GM18517 (cell line): ENCODE data around the gene ZBTB45.

ENCODE experiments used
- ATAC-seq: cut with Tn5 transposase; IDR thresholded peaks from one replicate; pipeline ENCODE4 v1.9.1; 2021; ENCODE audit warnings: mild to moderate bottlenecking, moderate library complexity; ENCODE audit not compliant: unreplicated experiment

The ZBTB45 gene

DNA sequence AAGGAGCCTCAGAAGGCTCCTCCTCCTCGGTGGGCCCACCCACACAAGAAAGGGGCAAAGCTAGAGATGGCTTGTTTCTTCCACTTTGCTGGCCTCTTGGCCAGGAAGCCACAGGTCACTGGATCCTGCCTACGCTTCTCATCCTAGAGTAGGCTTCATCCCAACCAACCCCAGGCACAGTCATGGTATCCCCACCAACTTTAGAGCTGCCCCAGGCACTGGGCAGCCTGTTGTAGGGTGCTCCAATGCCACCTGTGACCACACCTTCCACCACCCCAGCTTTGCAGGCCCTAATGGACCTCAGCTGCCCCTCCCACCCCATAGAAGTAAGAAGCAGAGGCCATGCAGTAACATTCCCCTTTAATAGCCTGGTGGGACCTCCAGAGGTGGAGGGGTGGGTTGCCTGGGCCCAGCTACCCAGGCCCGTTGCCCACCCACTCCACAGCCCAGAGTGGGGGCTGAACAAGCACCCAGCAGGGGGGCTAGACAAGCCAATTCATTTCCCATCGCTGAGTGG lies 35.8 kb upstream of the ZBTB45 start:
- no peak for ATAC-seq

DNA sequence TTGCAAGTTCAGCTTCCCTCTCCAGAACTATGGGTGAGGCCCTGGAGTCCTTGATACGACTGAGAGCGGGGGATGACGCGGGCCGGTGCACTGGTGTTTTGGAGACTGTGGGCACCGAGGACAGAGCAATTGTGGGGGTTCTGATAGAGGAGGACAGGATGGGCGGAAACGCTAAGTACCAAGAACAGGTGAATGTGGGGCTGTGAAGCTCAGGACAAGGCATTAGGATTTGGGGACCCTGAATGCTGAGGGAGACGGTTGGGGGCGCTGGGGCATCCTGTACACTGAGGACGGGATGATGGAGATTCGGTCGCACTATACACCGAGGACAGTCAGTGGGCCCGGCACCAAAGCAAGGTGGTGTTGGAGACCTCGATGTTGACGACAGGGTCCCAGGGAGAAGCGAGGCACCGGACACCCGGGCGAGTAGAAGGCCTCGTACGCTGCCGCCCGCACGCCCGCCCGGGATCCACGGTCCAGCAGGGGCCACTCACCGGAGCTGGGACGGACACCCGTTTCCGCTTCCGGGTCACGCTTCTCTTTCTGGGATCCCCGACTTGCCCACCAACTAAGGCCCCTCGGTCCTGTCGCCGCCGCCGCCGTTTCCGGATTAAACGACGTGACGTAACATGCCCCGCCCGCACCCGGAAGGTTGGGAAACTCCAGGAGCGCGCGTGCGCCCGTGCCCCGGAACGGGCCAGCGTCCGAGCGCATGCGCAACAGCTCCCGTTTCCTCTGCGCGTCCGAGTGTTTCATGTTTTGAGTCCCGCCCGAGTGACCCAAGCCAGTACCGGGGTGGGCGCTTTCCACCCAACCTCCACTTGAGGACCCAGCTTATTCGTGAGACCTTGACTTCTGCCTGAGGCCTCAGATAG lies 35.1 kb upstream of the ZBTB45 start, which contains the start of gene CHMP2A:
CHMP2A (minus strand) TSS at position 612 of the 875 bp plus-strand sequence. CDS start 893 bp downstream, outside the sequence.
- no peak for ATAC-seq

DNA sequence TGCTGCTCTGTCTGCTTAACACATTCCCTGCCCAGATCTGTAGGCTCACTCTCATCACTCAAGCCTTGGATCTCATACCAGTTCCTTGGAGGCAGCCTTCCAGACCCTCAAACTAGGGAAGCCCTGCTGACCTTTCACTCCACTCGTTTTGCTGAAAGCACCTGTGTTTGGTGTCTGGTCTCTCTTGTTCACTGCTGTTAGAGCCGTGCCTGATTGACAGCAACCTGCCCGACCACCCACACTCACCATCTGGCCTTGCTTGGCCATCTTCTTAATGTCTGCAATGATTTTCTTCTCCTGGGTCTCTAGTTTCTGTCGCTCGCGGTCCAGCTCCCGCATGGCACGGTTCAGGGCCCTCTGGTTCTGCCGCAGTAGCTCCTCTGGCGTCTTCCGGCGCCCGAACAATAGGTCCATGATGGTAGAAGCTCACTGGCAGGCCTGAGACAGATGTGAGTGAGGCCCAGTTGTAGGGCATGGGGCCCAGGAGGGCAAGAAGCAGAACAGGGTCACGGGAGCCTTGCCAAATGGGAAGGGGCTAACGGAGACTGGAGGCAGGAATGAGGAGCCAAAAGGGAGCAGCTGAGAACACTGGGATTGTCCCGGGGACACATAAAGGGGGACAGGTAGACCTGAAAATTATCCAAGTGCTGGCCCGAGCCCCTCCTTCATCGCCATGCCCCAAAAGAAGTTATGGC lies 34.3 kb upstream of the ZBTB45 start:
- no peak for ATAC-seq

DNA sequence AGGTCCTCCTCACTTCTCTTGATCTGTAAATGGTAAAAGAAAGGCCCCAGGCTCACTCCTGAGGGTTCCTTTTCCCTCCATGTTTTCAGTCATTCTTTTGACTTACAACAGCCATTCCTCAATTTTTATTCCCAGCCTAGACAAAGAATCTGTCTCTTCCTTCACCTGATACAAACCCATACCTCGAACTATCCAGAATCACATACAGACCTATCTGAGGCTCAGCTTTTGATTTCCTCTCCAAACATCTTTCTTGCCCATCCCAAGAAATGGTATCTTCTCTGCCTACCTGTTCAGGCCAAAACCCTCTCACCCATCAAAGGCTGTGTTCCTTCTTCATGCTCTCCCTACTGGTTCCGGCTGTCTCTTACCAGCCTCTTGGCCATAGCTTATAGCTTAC lies 33.0 kb upstream of the ZBTB45 start:
- ATAC-seq: no peak

DNA sequence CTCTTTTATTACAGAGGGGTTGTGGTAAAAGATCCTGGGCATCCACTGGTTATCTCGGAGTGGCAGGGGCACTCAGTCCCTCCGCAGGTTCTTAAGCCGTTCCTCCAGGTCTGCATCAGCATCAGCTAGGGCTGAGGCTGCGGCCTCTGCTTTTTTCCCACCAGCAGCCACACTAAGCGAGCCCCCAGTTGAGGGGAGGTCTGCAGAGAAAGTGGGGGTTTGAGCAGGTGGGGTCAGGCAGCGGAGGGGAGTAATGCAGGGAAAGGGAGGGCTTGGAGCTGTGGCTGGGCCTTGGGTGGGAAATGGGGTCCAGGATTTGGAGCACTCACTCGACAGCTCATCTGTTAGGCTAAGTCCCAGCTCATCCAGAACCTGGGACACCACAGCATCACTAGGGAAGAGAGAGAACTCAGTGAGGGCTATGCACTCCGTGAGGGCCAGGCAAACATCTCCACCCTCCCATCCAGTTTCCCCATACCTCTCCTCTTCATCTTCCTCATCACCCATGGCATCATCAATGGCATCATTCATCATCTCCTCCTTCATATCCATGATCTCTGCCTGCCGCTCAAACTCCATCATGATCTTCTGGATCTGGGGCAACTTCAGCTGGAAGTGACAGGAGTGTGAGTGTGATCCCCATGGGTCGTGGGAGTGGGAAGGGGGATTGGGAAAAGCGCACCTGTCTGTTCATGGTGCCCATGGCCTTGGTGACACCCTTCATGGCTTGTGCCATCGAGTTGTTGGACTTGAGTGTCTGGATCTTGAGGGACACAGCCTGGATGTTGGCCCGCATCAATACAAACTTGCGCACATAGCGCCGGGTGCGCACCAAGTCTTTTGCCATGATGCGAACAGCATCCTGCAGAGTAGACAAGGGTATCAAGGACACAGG lies 32.2 kb upstream of the ZBTB45 start:
- no peak for ATAC-seq

DNA sequence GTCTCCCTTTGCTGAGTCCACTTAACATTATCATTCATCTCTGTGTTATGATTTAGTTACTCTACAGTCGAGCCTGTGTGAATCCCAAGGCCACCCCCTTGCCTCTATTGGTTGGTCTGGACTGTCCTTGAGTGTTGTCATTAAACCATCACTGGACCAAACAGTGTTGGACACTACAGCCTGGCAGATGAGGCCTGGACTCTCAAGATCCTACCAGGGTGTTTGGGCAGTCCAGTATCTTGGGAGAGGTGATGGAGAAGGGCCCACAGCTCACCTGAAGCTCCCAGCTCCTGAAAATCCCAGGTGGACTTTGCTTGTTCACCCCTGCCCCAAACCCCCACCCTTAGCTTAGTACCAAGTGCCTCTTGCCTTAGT lies 31.5 kb upstream of the ZBTB45 start:
- ATAC-seq: no peak

DNA sequence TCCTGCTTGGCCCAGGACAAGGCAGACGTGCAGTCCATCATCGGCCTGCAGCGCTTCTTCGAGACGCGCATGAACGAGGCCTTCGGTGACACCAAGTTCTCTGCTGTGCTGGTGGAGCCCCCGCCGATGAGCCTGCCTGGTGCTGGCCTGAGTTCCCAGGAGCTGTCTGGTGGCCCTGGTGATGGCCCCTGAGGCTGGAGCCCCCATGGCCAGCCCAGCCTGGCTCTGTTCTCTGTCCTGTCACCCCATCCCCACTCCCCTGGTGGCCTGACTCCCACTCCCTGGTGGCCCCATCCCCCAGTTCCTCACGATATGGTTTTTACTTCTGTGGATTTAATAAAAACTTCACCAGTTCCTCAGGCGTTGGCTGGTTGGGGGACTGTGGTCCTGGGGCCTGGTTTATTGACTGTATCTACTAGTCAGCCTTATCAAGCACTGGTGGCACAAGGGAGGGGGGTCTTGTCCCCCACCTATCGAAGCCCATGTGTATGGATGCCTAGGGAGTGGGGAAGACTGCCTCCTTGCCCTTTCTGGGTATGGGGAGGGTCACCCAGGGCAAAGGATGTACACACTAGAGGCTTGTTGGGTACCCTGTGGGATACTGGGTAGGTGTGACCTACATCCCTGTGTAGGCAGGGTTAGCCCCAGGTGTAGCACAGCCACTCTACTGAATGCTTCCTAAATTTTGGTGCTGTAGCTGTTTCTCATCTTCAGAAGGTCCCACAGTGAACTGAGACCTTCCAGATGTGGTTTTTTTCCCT lies 30.9 kb upstream of the ZBTB45 start:
- ATAC-seq: no peak

DNA sequence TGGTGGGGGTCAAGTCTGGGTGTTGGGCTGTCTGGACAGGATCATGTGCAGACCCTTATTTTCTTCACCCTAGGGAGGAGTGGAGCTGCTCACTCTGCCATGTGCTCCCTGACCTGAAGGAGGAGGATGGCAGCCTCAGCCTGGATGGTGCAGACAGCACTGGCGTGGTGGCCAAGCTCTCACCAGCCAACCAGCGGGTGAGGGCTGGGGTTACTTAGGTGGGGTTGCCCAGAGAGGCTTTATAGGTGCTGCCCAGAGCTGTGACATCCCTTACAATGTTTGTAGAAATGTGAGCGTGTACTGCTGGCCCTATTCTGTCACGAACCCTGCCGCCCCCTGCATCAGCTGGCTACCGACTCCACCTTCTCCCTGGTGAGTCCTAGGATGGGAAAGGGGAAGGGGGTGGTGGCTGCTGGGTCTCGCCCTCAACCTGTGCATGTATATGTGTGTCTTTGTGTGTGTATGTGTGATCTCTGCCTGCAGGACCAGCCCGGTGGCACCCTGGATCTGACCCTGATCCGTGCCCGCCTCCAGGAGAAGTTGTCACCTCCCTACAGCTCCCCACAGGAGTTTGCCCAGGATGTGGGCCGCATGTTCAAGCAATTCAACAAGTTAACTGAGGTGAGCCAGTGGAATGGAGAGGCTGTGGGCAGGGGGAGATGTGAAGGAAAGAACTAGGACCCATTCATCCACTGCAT lies 30.2 kb upstream of the ZBTB45 start:
- ATAC-seq: no peak

DNA sequence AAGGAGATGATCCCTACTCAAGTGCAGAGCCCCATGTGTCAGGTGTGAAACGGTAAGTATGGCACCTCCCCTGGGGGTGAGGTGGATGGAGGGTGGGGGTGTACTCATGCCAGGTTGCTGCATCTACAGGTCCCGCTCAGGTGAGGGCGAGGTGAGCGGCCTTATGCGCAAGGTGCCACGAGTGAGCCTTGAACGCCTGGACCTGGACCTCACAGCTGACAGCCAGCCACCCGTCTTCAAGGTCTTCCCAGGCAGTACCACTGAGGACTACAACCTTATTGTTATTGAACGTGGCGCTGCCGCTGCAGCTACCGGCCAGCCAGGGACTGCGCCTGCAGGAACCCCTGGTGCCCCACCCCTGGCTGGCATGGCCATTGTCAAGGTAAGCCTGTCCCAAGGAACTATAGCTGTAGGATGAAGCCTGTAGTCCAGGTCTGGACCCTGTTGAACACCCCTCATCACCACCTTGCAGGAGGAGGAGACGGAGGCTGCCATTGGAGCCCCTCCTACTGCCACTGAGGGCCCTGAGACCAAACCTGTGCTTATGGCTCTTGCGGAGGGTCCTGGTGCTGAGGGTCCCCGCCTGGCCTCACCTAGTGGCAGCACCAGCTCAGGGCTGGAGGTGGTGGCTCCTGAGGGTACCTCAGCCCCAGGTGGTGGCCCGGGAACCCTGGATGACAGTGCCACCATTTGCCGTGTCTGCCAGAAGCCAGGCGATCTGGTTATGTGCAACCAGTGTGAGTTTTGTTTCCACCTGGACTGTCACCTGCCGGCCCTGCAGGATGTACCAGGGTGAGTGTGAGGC lies 29.5 kb upstream of the ZBTB45 start:
- no peak for ATAC-seq

DNA sequence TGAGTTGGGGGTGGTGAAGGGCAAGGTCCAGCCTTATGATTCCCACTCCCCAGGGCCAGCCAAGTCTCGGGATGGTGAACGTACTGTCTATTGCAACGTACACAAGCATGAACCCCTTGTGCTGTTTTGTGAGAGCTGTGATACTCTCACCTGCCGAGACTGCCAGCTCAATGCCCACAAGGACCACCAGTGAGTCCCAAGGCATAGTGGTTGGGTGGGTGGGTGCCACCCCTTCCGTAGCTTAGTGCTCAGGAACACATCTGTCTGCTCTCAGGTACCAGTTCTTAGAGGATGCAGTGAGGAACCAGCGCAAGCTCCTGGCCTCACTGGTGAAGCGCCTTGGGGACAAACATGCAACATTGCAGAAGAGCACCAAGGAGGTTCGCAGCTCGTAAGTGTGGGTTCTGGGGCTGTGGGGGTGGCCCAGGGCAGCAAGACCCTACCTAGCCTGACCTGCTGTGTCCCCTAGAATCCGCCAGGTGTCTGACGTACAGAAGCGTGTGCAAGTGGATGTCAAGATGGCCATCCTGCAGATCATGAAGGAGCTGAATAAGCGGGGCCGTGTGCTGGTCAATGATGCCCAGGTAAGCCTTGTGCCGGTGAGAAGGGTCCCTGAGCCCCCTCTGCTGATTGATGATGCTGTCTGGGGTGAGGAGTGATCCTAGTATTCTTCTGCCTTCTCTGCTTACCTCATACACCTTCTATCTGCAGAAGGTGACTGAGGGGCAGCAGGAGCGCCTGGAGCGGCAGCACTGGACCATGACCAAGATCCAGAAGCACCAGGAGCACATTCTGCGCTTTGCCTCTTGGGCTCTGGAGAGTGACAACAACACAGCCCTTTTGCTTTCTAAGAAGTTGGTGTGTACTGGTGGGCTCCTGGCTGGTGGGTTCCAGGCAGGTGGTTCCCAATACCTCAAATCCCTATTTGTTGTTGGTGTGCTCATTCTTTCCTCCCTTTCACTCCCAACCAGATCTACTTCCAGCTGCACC lies 28.0 kb upstream of the ZBTB45 start:
- no peak for ATAC-seq

DNA sequence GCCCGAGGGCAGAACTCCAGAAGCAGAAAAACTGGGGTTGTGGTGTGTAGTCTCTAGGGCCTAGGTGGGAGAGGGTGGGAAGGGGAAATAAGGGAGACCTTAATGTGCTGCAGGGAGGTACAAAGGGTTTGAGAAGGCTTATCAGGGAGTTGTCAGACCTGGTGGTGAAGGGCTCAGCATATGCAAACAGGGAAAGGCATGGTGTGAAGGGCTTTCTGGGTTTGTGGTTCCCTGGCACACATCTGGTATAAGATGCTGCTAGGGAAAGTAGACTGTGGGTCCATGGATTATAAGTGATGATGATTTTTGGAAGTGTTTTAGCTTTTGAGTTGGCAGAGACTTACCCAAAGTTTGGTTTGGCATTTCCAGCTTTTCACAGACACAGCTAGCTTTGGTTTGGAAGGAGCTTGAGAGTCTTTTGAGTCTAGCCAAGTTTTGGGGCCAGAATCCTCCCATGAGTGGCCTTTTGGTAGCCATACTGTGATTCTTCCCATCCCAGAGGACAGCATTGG lies 26.5 kb upstream of the ZBTB45 start:
- ATAC-seq: no peak

DNA sequence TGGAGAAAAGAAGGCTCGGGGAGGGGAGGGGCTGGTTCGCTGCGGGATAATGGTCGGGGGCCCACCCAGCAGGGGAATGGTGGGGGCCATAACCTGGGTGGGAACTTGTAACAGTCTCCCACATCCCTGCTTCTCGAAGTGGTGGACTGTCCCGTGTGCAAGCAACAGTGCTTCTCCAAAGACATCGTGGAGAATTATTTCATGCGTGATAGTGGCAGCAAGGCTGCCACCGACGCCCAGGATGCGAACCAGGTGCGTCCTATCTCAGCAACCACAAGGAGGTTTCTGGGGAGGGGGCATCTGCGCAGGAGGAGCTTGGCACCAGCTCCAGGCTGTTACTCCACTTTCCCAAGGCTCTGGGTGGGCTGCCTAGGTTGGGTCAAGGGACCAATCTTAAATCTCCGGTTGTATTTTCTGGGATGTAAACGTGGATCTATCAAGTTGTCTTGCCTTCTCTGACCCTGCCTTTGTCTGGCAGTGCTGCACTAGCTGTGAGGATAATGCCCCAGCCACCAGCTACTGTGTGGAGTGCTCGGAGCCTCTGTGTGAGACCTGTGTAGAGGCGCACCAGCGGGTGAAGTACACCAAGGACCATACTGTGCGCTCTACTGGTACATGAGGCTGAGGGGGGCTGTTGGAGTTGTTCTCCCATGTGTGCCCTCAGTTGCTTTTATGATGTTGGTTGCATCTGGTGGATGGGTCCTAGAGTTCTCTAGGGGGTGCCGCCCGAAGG lies 25.8 kb upstream of the ZBTB45 start:
- no peak for ATAC-seq

DNA sequence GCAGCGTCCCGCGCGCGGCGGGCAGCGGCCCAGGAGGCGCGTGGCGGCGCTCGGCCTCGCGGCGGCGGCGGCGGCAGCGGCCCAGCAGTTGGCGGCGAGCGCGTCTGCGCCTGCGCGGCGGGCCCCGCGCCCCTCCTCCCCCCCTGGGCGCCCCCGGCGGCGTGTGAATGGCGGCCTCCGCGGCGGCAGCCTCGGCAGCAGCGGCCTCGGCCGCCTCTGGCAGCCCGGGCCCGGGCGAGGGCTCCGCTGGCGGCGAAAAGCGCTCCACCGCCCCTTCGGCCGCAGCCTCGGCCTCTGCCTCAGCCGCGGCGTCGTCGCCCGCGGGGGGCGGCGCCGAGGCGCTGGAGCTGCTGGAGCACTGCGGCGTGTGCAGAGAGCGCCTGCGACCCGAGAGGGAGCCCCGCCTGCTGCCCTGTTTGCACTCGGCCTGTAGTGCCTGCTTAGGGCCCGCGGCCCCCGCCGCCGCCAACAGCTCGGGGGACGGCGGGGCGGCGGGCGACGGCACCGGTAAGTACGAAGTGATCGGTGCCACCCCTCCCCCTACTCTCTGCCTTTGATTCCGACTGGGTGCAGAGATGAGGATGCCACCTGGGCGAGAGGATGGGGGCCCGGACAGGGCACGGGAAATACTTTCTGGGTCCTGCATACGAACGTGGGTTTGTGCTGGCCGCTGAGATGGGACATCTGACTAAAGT lies 25.1 kb upstream of the ZBTB45 start:
- ATAC-seq: peak; percentile 44

DNA sequence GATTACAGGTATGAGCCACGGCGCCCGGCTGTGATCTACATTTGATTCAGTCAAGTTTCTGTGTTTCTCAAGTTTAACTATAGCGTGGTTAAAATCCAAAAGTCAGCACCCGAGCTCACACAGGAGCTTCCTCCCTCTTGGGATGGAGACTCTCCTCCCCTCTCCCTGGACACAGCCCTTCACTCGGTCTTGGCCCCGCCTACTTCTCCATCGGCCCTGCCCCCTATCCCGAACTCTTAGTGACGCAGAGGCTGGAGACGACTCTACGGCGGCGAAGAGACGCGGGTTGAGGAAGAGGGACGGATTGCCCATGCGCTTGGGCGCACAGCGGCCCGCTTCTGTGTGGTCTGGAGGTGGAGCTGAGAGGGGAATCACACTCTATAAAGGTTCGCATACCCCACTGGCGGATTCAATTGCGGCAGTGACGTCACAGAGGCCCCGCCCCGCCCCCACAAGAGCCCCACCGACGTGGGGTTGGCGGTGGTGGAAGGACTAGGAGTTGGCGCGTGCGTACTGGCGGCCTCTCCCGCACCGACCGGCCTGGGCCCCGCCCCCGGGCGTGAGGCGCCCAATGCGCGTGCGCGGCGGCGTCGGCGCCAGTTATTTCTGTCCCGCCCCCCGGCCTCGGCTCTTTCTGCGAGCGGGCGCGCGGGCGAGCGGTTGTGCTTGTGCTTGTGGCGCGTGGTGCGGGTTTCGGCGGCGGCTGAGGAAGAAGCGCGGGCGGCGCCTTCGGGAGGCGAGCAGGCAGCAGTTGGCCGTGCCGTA lies 24.4 kb upstream of the ZBTB45 start, which contains the start of gene TRIM28:
TRIM28 (plus strand) TSS at position 239 of the 765 bp plus-strand sequence. CDS start 694 bp downstream, outside the sequence.
- ATAC-seq: peak; percentile 82
